ENCODE results near the gene KDM4B.

GRCh38 chr19:5081443-5082161 is 112.7 kb downstream of the KDM4B start:
- TF ChIP-seq CTCF (IDR thresholded peaks at IDR 0.05) (no peak), POLR2A (IDR thresholded peaks at IDR 0.05) (no peak)
